OCI-LY1 (cell line): ENCODE measurements around the gene IL36B.

Experiments
- EZH2 ChIP-seq: fragments of 200-600 bp; sonication (generic), shearing (Covaris generic); IDR thresholded peaks from 2 replicates; pipeline ENCODE4 v1.8.0; 2017; ENCODE audit warnings: borderline replicate concordance, mixed run types, mild to moderate bottlenecking, antibody characterized with exemption, low read length, moderate library complexity, mixed read lengths
- TF ChIP-seq, protein P1 (sequence below): fragments of 200-600 bp; sonication (generic), shearing (Covaris generic); IDR thresholded peaks from 2 replicates; pipeline ENCODE4 v1.5.1; 2017; ENCODE audit warnings: mild to moderate bottlenecking, antibody characterized with exemption, low read length, moderate library complexity, mixed read lengths

DNA sequence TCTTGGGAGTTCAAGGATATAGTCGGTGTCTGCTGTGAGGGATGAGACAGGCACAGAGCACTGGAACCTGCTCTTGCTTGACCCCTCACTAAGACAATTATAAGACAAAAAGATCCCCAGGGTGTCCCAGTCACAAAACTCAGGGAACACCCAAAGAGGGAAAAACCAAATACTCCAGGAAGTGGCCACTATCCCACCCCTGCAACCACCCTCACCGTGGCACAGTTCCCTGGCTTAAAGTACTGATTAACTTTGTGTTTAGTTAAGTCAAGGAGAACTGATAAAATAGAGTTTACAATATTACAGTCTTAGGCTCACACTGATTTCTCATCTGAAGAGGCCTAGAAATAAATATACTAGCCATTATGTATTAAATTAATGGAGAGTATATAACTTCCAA is 13.5 kb downstream of the IL36B start:
- TF ChIP-seq, protein P1, sequence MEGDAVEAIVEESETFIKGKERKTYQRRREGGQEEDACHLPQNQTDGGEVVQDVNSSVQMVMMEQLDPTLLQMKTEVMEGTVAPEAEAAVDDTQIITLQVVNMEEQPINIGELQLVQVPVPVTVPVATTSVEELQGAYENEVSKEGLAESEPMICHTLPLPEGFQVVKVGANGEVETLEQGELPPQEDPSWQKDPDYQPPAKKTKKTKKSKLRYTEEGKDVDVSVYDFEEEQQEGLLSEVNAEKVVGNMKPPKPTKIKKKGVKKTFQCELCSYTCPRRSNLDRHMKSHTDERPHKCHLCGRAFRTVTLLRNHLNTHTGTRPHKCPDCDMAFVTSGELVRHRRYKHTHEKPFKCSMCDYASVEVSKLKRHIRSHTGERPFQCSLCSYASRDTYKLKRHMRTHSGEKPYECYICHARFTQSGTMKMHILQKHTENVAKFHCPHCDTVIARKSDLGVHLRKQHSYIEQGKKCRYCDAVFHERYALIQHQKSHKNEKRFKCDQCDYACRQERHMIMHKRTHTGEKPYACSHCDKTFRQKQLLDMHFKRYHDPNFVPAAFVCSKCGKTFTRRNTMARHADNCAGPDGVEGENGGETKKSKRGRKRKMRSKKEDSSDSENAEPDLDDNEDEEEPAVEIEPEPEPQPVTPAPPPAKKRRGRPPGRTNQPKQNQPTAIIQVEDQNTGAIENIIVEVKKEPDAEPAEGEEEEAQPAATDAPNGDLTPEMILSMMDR = no peak
- no peak for TF ChIP-seq EZH2
